Activated CD4-positive, alpha-beta T cell treated with anti-CD3 and anti-CD28 coated beads for 36 hours (primary cell): ENCODE measurements around the gene VANGL2. TPM values are rescaled to one million over a fixed set of nuclear protein-coding genes. Genes with fewer than 3 reads are reported as not detected.

ENCODE experiments used
- ATAC-seq: fragments of 200-7000 bp; cut with Tn5 transposase; one replicate; pipeline ENCODE4 v1.10.0; 2021; ENCODE audit warnings: mild to moderate bottlenecking, moderate library complexity
- CTCF ChIA-PET: fragments of 350-600 bp; sonication (Branson Sonifier 250); formaldehyde crosslinking; loops from one replicate; lab custom pipeline; 2021; ENCODE audit warnings: antibody characterized with exemption; lab: Charles Lee
- POLR2A ChIA-PET: fragments of 350-600 bp; sonication (Branson Sonifier 250); formaldehyde crosslinking; loops from one replicate; lab custom pipeline; 2021; ENCODE audit warnings: antibody characterized with exemption, inconsistent platforms; lab: Charles Lee
- DNase-seq: peaks from one replicate; pipeline ENCODE4 v3.0.0-alpha.2; 2020
- H3K27ac Mint-ChIP-seq: one replicate; pipeline ENCODE4 v1.8.0; 2021; ENCODE audit warnings: mixed read lengths
- H3K27me3 Mint-ChIP-seq: one replicate; pipeline ENCODE4 v1.8.0; 2021; ENCODE audit warnings: mixed read lengths
- H3K36me3 Mint-ChIP-seq: one replicate; pipeline ENCODE4 v1.8.0; 2021; ENCODE audit warnings: low read depth, mixed read lengths
- H3K4me1 Mint-ChIP-seq: one replicate; pipeline ENCODE4 v1.8.0; 2021; ENCODE audit warnings: mixed read lengths
- H3K4me3 Mint-ChIP-seq: one replicate; pipeline ENCODE4 v1.8.0; 2021; ENCODE audit warnings: mild to moderate bottlenecking, moderate library complexity, mixed read lengths
- H3K9me3 Mint-ChIP-seq: one replicate; pipeline ENCODE4 v1.8.0; 2021; ENCODE audit warnings: low read depth, mixed read lengths
- intact Hi-C, 2 experiments: fragments of 100-400 bp; cut with DNase I in 1 of 2; cut with micrococcal nuclease in 1 of 2; formaldehyde crosslinking; loops; one replicate each; pipeline versions ENCODE4 v1.14.2 to v1.15.1; 2022 to 2024; cut with DNase I, micrococcal nuclease
- total RNA-seq, 2 experiments: library from RNA; stranded (reverse); gene quantifications; one replicate each; pipeline ENCODE4 v1.2.3, GENCODE V29; 2021

VANGL2 gene
- total RNA-seq, 2 experiments from 2014 or later: 0.09 to 0.12 TPM

- Mint-ChIP-seq H3K9me3 (no peaks in the 10 kb centered on the region), H3K4me1 (no peaks in the 10 kb centered on the region), H3K27me3 (no peaks in the 10 kb centered on the region), H3K4me3 (no peak overlapping the region), H3K36me3 (peaks cover 19% of the 10 kb centered on the region), H3K27ac (peak overlapping the region; percentile 71)
- intact Hi-C loops: no loop called here
- CTCF ChIA-PET: interaction anchor here (0.7 to 2.7 kb wide), 4 partner anchors 9 to 564 kb away, joined by 3 to 12 read pairs (median 4); no protein-coding TSS in a partner anchor
- POLR2A ChIA-PET: no interaction called here
- ATAC-seq (no peak), DNase-seq (no peak)
These were observed 38.0 kb upstream of the VANGL2 start for GRCh38 chr1:160362168-160362957.

GRCh38 chr1:160363010-160363409 lies 37.4 kb upstream of the VANGL2 start:
- DNase-seq (no peak), ATAC-seq (no peak)
- CTCF ChIA-PET: interaction anchor here (0.7 to 2.7 kb wide), 3 partner anchors 9 to 564 kb away, joined by 3 to 12 read pairs (median 4); no protein-coding TSS in a partner anchor
- Mint-ChIP-seq H3K4me3 (no peak overlapping the region), H3K27me3 (no peaks in the 10 kb centered on the region), H3K9me3 (no peaks in the 10 kb centered on the region), H3K4me1 (no peaks in the 10 kb centered on the region), H3K27ac (peak overlapping the region; percentile 71), H3K36me3 (peaks cover 15% of the 10 kb centered on the region)
- POLR2A ChIA-PET: no interaction called here
- intact Hi-C loops: no loop called here

GRCh38 chr1:160363951-160364735 lies 36.2 kb upstream of the VANGL2 start:
- intact Hi-C loops: no loop called here
- no peaks in the 10 kb centered on the region for H3K4me1 Mint-ChIP-seq
- no peaks in the 10 kb centered on the region for H3K27me3 Mint-ChIP-seq
- no peak overlapping the region for H3K27ac Mint-ChIP-seq
- H3K36me3 Mint-ChIP-seq: peaks cover 10% of the 10 kb centered on the region
- H3K9me3 Mint-ChIP-seq: no peaks in the 10 kb centered on the region
- no peak overlapping the region for H3K4me3 Mint-ChIP-seq
- DNase-seq: no peak
- ChIA-PET POLR2A (no interaction called here), CTCF (interaction anchor here (1.5 to 2.7 kb wide), 3 partner anchors 9 to 13 kb away, joined by 4 to 12 read pairs (median 7); no protein-coding TSS in a partner anchor)
- no peak for ATAC-seq

DNA sequence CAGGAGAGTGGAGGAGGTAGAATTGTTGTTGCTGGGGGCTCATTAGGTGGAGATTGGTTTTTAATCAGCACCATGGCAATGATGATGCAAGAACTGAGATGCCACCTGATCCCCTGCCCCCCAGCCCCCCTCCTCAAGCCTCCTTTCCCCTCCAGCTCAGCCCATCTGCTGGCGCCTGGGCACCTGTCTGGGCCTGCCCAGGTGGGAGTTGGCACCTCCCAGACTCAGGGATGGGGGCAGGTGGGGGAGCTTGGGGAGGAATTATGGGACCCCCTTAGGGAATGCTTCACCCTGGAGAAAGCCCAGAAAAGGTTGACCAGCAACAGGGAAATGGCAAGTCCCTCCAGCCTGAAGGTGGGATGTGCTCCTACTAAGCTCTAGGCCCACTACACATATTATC lies 35.0 kb upstream of the VANGL2 start:
- H3K9me3 Mint-ChIP-seq: no peaks in the 10 kb centered on the region
- peaks cover 7% of the 10 kb centered on the region for H3K36me3 Mint-ChIP-seq
- no peak overlapping the region for H3K4me3 Mint-ChIP-seq
- no peak for DNase-seq
- no peaks in the 10 kb centered on the region for H3K4me1 Mint-ChIP-seq
- H3K27me3 Mint-ChIP-seq: no peaks in the 10 kb centered on the region
- H3K27ac Mint-ChIP-seq: no peak overlapping the region
- intact Hi-C loops: no loop called here
- ChIA-PET POLR2A (no interaction called here), CTCF (interaction anchor here (0.6 to 2.5 kb wide), 4 partner anchors 10 to 305 kb away, joined by 3 to 10 read pairs (median 6); no protein-coding TSS in a partner anchor)
- ATAC-seq: no peak

- ATAC-seq: no peak
- CTCF ChIA-PET: interaction anchor here (1.0 to 2.5 kb wide), 2 partner anchors 9 to 36 kb away, joined by 3 to 10 read pairs; no protein-coding TSS in a partner anchor
- Mint-ChIP-seq H3K4me3 (no peak within 1 kb of the TSS), H3K27me3 (no peaks in the 10 kb centered on the region), H3K9me3 (no peaks in the 10 kb centered on the region), H3K27ac (no peak within 1 kb of the TSS), H3K4me1 (no peaks in the 10 kb centered on the region), H3K36me3 (no peaks in the 10 kb centered on the region)
- POLR2A ChIA-PET: no interaction called here
- intact Hi-C loops: no loop called here
- DNase-seq: no peak
These were observed 33.4 kb upstream of the VANGL2 start, which contains the start of gene NHLH1 for GRCh38 chr1:160366731-160367515. Gene NHLH1 (plus strand): TSS chr1:160367071. CDS start chr1:160370732, 3,661 bp downstream.

GRCh38 chr1:160367516-160367900 lies 32.9 kb upstream of the VANGL2 start:
- intact Hi-C loops: no loop called here
- Mint-ChIP-seq H3K9me3 (no peaks in the 10 kb centered on the region), H3K36me3 (no peaks in the 10 kb centered on the region), H3K27me3 (no peaks in the 10 kb centered on the region), H3K4me3 (no peak overlapping the region), H3K4me1 (no peaks in the 10 kb centered on the region), H3K27ac (no peak overlapping the region)
- ChIA-PET CTCF (interaction anchor here (1.1 to 2.5 kb wide), 3 partner anchors 9 to 13 kb away, joined by 4 to 10 read pairs (median 7); no protein-coding TSS in a partner anchor), POLR2A (no interaction called here)
- ATAC-seq (no peak), DNase-seq (no peak)

- DNase-seq: no peak
- no peaks in the 10 kb centered on the region for H3K36me3 Mint-ChIP-seq
- POLR2A ChIA-PET: no interaction called here
- no peak overlapping the region for H3K27ac Mint-ChIP-seq
- no peak overlapping the region for H3K4me3 Mint-ChIP-seq
- no peaks in the 10 kb centered on the region for H3K27me3 Mint-ChIP-seq
- no peak for ATAC-seq
- intact Hi-C loops: no loop called here
- no peaks in the 10 kb centered on the region for H3K4me1 Mint-ChIP-seq
- no peaks in the 10 kb centered on the region for H3K9me3 Mint-ChIP-seq
- CTCF ChIA-PET: interaction anchor here (0.5 to 1.5 kb wide), 6 partner anchors 9 to 287 kb away, joined by 3 to 7 read pairs (median 4); partner anchors contain the start of gene KCNJ9
These were observed 32.1 kb upstream of the VANGL2 start for GRCh38 chr1:160367934-160368923.

- H3K36me3 Mint-ChIP-seq: no peaks in the 10 kb centered on the region
- DNase-seq: no peak
- H3K4me1 Mint-ChIP-seq: no peaks in the 10 kb centered on the region
- ChIA-PET POLR2A (no interaction called here), CTCF (interaction anchor here (0.6 to 1.5 kb wide), 4 partner anchors 14 to 288 kb away, joined by 3 to 7 read pairs (median 4); partner anchors contain the start of gene KCNJ9)
- intact Hi-C loops: no loop called here
- no peak overlapping the region for H3K4me3 Mint-ChIP-seq
- H3K27ac Mint-ChIP-seq: no peak overlapping the region
- no peak for ATAC-seq
- no peaks in the 10 kb centered on the region for H3K27me3 Mint-ChIP-seq
- H3K9me3 Mint-ChIP-seq: no peaks in the 10 kb centered on the region
These were observed 31.3 kb upstream of the VANGL2 start for GRCh38 chr1:160369087-160369486.

- POLR2A ChIA-PET: no interaction called here
- intact Hi-C loops: no loop called here
- Mint-ChIP-seq H3K27ac (no peak overlapping the region), H3K27me3 (no peaks in the 10 kb centered on the region), H3K4me3 (no peak overlapping the region), H3K36me3 (no peaks in the 10 kb centered on the region), H3K9me3 (no peaks in the 10 kb centered on the region), H3K4me1 (peaks cover 6% of the 10 kb centered on the region)
- CTCF ChIA-PET: interaction anchor here (0.5 to 1.2 kb wide), 2 partner anchors 79 to 160 kb away, joined by 3 to 5 read pairs; no protein-coding TSS in a partner anchor
- DNase-seq (no peak), ATAC-seq (no peak)
These were observed 29.6 kb upstream of the VANGL2 start for GRCh38 chr1:160370561-160371345.
